HG02759 (cell line): ENCODE results near the gene SAMMSON.

Experiments
- ATAC-seq: cut with Tn5 transposase; IDR thresholded peaks from one replicate; pipeline ENCODE4 v1.9.1; 2021; ENCODE audit warnings: mild to moderate bottlenecking, moderate library complexity; ENCODE audit not compliant: unreplicated experiment

Gene SAMMSON

DNA sequence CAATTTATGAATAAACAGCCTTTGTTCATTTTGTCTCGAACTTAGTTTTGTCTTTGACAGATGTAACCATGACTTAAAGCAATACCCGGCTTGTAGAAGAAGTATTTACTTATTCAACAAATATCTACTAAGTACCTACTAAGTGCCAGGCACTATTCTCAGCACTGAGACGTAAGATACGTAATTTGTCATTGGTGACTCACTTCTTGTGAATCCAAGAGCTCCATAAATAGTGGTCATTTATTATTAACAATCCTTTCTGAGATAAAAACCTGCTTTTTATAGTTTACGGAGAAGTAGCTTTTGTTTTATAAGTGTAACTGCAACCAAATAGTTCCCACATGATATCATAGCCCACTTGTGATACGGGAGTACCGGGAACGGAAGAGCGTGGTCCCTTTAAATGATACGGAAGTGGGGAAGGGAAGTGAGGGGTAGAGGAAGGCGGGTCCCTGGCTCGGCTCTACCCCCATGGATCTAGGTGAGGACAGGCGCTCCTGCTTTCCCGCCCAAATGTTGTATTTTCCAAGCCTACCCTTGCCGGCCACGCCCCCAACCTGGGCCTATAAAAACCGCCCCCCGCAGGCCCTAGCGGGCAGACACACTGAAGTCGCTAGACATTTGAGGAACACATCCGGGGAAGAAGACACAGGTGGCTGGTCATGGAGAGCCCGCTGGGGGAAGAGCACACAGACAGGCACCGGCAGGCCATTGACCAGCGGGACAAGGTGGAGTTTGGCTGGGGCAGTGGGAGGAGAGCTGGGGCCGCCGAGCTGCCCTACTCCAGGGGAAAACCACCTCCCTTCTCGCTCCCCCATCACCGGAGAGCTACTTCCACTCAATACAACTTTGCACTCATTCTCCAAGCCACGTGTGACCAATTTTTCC, at the start of gene SAMMSON:
TSS of gene SAMMSON (plus strand) at position 594 of the 888 bp plus-strand sequence.
- no peak for ATAC-seq

DNA sequence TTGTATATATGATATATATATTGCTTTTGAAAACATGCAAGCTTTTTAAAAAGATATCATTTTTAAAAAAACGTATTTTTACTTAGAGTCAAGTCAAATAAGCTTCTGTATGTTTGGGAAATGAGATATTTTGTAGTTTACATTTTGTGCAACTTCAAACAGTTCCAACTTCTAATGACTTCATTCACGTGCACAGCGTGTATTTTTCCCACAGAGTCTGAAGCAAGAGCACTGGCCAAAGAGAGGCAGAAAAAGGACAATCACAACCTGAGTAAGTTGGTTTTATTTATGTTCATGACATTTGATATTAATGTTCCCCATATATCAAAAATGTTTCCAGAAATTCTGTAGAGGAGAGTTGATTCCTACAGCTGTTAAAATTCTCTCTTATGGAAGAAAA, 47.9 kb upstream of the SAMMSON start:
- ATAC-seq: no peak

DNA sequence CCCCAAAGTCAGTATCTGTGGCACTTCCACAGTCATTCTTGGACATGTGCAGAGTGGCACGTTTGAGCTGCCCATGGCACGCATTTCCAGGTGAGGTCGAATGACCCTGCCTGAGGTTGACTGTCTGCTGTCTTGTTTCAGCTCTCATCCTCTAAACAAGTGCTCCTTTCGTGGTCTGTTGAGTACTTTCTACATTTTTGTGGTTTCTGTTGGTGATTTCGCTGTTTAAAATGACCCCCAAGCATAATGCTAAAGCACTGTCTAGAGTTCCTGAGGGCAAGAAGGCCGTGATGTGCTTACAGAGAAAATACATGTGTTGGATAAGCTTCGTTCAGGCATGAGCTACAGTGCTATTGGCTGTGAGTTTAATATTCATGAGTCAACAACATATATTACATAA, 40.0 kb upstream of the SAMMSON start:
- no peak for ATAC-seq

GRCh38 chr3:69961706-69962439, 37.7 kb upstream of the SAMMSON start:
- ATAC-seq: no peak

GRCh38 chr3:69963643-69964042, 35.9 kb upstream of the SAMMSON start:
- no peak for ATAC-seq

GRCh38 chr3:69967156-69967555, 32.4 kb upstream of the SAMMSON start:
- ATAC-seq: no peak

GRCh38 chr3:69970827-69971226, 28.7 kb upstream of the SAMMSON start:
- no peak for ATAC-seq

- no peak for ATAC-seq
Observed at GRCh38 chr3:69972672-69973071, 26.9 kb upstream of the SAMMSON start.

DNA sequence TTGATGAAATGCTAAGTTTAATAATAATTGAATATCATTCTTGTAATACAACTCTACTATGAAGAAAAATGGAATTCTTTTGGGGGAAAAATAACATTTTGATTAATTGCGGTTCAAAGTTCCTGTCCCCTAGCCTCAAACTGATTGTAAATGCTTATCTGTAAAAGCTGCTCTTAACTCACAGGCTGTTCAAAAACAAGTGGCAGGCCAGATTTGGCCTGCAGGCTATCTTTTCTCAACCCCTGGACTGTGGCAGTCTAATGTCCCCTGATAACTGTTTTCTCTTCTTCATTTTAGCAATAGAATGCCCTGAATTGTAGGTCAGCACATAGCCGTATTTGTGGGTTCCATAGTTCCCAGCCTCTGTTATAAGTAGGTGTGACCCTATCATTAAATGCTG, 23.5 kb upstream of the SAMMSON start:
- ATAC-seq: no peak

GRCh38 chr3:69983546-69984265, 15.8 kb upstream of the SAMMSON start:
- ATAC-seq: no peak

DNA sequence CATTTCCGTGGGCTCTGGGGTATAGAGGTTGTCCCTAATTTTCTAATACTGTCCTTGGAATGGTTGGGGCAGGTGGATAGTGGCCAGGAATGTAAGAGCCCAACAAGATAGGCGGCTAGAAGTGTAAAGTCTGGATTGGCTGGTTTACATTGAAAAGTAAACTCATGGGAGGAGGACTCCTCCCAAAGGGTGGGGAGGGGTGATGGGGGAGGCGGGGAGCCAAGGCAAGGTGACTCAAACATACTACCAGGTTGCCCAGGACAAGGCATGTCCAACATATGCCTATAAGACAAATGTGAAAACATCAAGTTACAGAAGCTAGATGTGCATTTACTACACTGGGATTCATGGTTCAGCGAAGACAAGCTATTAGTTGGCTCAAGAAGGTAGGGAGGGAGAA, 14.3 kb upstream of the SAMMSON start:
- ATAC-seq: no peak

- no peak for ATAC-seq
Observed at GRCh38 chr3:69986419-69986818, 13.1 kb upstream of the SAMMSON start.

GRCh38 chr3:69987833-69988232, 11.7 kb upstream of the SAMMSON start:
- ATAC-seq: no peak

DNA sequence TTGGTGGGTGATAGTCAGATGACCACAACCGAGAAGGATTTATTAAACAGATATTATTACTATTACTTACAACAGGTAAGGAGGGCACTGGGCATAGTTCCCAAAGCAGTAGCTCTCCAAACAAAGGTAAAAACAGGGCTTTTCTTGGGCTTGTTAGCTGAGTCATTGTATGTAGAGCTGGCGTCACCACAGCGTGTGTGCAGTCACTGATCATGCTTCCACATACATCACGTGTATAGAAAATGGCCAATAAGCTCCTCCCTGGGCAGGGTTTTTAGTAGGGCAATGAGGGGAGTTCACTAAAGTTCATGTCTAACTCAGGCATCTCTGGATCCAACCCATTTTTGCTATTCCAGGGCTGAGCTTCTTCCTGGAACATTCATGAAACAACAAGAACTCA, 5.8 kb upstream of the SAMMSON start:
- no peak for ATAC-seq

- ATAC-seq: no peak
Observed at GRCh38 chr3:69994919-69995318, 4.6 kb upstream of the SAMMSON start.

DNA sequence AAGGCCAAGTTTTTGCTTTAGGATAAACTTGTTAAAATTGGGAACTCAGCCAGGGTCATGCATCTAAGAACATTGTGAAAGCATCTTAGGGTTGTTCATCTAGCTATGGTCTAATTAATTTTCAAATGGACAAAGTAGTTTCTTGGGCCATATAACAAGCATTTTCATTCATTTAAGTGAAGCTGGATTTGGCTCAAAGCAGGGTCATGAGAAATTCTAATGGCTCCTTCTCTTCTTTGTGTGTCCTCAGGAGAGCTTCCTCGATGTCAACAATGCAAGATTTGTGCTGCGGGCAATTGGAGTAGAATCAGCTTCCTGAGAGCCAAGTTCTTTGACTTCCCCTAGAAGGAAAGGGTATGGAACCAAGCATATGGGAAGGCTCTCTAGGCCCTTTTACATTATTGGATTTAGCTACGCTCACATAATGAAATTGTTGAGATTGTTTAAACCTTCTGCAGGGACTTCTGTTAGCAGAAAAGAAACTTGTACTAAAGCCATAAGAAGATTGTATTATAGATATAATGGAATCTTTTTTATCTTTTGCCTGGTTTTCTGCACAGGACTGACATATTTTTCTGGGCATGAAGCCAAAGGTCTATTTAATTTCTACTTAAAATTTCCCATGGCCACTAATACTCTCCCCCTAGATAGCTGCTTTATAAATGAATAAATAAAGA, 1.8 kb upstream of the SAMMSON start:
- no peak for ATAC-seq

DNA sequence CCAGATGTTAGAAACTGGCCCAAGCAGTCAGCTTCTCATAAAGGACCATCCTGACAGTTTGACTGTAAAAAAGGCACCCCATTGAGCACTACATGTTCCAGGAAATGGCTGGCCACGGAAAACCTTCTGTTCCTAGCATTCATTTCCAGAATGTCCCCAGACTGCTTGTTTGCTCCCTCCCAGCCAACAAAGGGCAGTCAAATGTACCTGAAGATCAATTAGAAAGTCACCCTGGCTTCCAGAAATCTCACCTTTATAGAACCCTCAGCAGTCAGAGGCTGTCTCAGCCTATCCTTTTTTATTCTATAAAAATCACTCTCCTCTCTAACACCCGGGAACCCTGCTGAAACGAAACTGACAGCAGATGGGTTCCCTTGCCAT, 784 bp upstream of the SAMMSON start:
- no peak for ATAC-seq

GRCh38 chr3:70000028-70000410, 486 bp downstream of the SAMMSON start:
- no peak for ATAC-seq

GRCh38 chr3:70000563-70001081, 1.1 kb downstream of the SAMMSON start:
- ATAC-seq: no peak

DNA sequence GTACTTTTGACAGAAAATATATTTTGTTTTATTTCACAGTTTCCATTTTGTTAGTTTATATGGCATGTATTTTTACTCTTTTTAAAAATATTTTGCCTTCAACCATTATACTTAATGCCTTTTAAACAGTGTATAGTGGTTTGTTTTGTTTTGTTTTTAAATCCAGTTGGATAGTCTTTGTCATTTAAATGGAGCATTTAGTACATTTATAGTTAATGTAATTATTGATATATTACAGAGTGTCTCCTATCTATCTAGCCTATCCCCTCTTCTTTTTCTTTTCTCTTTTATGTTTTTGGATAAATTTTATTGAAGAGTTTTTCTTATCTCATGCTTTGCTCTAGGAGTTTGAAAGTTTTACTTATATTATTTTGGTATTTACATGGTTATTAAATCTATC, 3.6 kb downstream of the SAMMSON start:
- no peak for ATAC-seq

- no peak for ATAC-seq
Observed at GRCh38 chr3:70006089-70006488, 6.6 kb downstream of the SAMMSON start.
